C1 segment of cervical spinal cord (tissue), 14 donors: ENCODE data around the gene ADCY5.

Experiments used
- DNase-seq, 14 donors: peaks; one replicate each; lab custom pipeline; 2025; lab: John Stamatoyannopoulos, UW

The ADCY5 gene

GRCh38 chr3:123409443-123410148 is 39.3 kb downstream of the ADCY5 start:
- DNase-seq, result no peak

- peak in 4 of 14 donors; percentile 14 to 54 (median 36) for DNase-seq
Measured at GRCh38 chr3:123406598-123406997, 42.3 kb downstream of the ADCY5 start.

- DNase-seq, result no peak
Measured at GRCh38 chr3:123405936-123406510, 42.9 kb downstream of the ADCY5 start.

GRCh38 chr3:123405021-123405420 is 43.9 kb downstream of the ADCY5 start:
- peak in 1 of 14 donors; percentile 66 for DNase-seq

- no peak for DNase-seq
Measured at GRCh38 chr3:123404391-123404790, 44.5 kb downstream of the ADCY5 start.

GRCh38 chr3:123401836-123402530 is 46.9 kb downstream of the ADCY5 start:
- no peak for DNase-seq

- no peak for DNase-seq
Measured at GRCh38 chr3:123400169-123400568, 48.7 kb downstream of the ADCY5 start.

- no peak for DNase-seq
Measured at GRCh38 chr3:123399653-123400052, 49.2 kb downstream of the ADCY5 start.

- no peak for DNase-seq
Measured at GRCh38 chr3:123397921-123398785, 50.7 kb downstream of the ADCY5 start.

- DNase-seq, result no peak
Measured at GRCh38 chr3:123397050-123397590, 51.8 kb downstream of the ADCY5 start.

- no peak for DNase-seq
Measured at GRCh38 chr3:123396171-123397049, 52.5 kb downstream of the ADCY5 start.

- no peak for DNase-seq
Measured at GRCh38 chr3:123395235-123395634, 53.7 kb downstream of the ADCY5 start.

GRCh38 chr3:123394391-123395020 is 54.4 kb downstream of the ADCY5 start:
- no peak for DNase-seq

- no peak for DNase-seq
Measured at GRCh38 chr3:123392871-123393620, 55.8 kb downstream of the ADCY5 start.

GRCh38 chr3:123392368-123392767 is 56.5 kb downstream of the ADCY5 start:
- no peak for DNase-seq

GRCh38 chr3:123390865-123391600 is 57.9 kb downstream of the ADCY5 start:
- DNase-seq, result no peak

- DNase-seq, result no peak
Measured at GRCh38 chr3:123389628-123389918, 59.3 kb downstream of the ADCY5 start.

- no peak for DNase-seq
Measured at GRCh38 chr3:123388811-123389627, 59.9 kb downstream of the ADCY5 start.
